Mucosa of stomach (tissue), 1 donor: ENCODE data around the gene CHERP.

Experiments used
- H3K27me3 ChIP-seq: one replicate; pipeline ENCODE4 v1.7.0; 2013; ENCODE audit warnings: mild to moderate bottlenecking, low read length; ENCODE audit not compliant: control insufficient read depth, insufficient read depth
- H3K36me3 ChIP-seq: one replicate; pipeline ENCODE4 v1.7.0; 2013; ENCODE audit warnings: low read length; ENCODE audit not compliant: control insufficient read depth, insufficient read depth
- H3K4me1 ChIP-seq: one replicate; pipeline ENCODE4 v1.7.0; 2013; ENCODE audit warnings: mild to moderate bottlenecking, low read length; ENCODE audit not compliant: control insufficient read depth, insufficient read depth
- H3K4me3 ChIP-seq: one replicate; pipeline ENCODE4 v1.7.0; 2013; ENCODE audit warnings: low read length
- H3K9ac ChIP-seq: one replicate; pipeline ENCODE4 v1.7.0; 2013; ENCODE audit warnings: mild to moderate bottlenecking, low read length, moderate library complexity
- H3K9me3 ChIP-seq: one replicate; pipeline ENCODE4 v1.7.0; 2013; ENCODE audit warnings: mild to moderate bottlenecking, low read length, moderate library complexity; ENCODE audit not compliant: control insufficient read depth
- donor health status: Pancreatic carcinoma.

Gene CHERP

DNA sequence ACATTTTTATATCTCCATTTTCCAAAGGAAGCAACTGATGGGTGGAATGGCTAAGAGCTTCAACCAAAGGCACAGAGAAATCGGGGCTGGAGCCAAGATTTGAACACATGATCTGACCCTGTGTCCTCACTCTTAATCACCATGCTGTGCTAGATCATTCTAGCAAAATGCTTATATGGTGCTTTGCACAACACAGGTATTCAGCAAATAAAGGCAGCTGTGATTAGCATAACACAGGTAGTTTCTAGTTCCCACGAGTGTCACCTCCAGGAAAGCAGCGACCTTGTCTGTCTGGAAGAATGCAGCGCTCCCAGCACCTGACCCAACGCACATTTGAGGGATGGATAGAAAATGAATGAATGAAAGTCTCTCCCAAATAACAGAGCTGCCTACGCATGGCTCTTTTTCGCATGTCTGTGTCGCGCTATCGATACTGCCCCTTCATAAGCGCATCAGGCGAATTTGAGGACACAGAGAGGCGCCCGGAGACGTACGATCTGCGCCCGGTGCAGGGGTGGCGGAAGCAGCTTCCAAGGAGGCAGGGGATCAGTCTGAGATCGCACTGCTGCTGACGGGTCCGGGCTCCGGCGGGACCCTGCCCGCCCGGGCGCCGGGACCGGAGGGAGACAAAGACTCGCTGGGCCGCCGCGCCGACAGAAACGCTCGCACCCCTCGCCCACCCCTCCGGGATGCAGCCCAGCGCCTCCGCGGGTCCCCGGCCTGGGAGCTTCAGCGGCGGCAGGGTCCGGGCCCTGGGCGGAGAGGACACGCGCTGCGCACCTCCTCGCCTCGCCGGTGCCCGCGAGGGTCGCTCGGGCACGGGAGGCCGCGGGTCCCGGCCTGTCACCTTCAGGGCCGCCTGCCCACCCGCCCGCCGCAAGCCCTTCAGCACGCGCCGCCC lies 71.1 kb downstream of the CHERP start:
- Histone ChIP-seq H3K9me3 (no peaks in the 10 kb centered on the region), H3K36me3 (no peaks in the 10 kb centered on the region), H3K4me1 (peaks cover 18% of the 10 kb centered on the region)

DNA sequence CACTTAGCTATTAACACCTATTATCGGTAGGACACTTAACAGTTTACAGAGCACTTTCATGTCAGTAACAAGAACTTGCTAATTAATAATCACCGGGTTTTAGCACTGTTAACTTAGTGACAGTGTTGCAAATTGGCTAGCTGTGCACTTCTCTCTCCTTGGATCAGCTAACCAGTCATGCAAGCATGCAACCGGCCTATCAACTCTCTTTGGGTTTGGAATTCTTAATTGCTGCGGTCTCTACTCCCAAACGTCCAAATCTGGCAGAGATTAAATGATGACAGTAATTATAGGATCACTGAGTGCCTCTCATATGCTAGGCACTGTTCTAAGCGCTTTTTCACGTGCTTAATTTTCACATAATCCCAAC lies 71.7 kb downstream of the CHERP start:
- Histone ChIP-seq H3K9ac (peak overlapping the region; percentile 76), H3K4me3 (peak overlapping the region; percentile 66), H3K4me1 (peaks cover 18% of the 10 kb centered on the region), H3K27me3 (no peaks in the 10 kb centered on the region), H3K36me3 (no peaks in the 10 kb centered on the region), H3K9me3 (no peaks in the 10 kb centered on the region)

More for the DNA sequence above, 71.1 kb downstream of the CHERP start:
- Histone ChIP-seq H3K27me3 (no peaks in the 10 kb centered on the region), H3K9ac (peak overlapping the region; percentile 76), H3K4me3 (peak overlapping the region; percentile 66)
